ENCODE results near the gene ZNF697.

- TF ChIP-seq CTCF (conservative IDR thresholded peaks at IDR 0.05): no peak
- no peak for TF ChIP-seq ZFX (IDR thresholded peaks at IDR 0.05)
Measured at GRCh38 chr1:119682141-119682540, 34.1 kb upstream of the ZNF697 start.
